ENCODE measurements around the gene C10orf71.

C10orf71 gene

GRCh38 chr10:49275896-49276295, 23.1 kb upstream of the C10orf71 start:
- H3K4me1 Mint-ChIP-seq, result peaks cover 14% of the 10 kb centered on the region
- no peak for DNase-seq
- no peak overlapping the region for H3K4me3 Mint-ChIP-seq
- H3K27ac Mint-ChIP-seq, result no peak overlapping the region
- TF ChIP-seq, protein P1, sequence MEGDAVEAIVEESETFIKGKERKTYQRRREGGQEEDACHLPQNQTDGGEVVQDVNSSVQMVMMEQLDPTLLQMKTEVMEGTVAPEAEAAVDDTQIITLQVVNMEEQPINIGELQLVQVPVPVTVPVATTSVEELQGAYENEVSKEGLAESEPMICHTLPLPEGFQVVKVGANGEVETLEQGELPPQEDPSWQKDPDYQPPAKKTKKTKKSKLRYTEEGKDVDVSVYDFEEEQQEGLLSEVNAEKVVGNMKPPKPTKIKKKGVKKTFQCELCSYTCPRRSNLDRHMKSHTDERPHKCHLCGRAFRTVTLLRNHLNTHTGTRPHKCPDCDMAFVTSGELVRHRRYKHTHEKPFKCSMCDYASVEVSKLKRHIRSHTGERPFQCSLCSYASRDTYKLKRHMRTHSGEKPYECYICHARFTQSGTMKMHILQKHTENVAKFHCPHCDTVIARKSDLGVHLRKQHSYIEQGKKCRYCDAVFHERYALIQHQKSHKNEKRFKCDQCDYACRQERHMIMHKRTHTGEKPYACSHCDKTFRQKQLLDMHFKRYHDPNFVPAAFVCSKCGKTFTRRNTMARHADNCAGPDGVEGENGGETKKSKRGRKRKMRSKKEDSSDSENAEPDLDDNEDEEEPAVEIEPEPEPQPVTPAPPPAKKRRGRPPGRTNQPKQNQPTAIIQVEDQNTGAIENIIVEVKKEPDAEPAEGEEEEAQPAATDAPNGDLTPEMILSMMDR (IDR thresholded peaks at IDR 0.05), result no peak
- no peaks in the 10 kb centered on the region for H3K9me3 Mint-ChIP-seq
- H3K27me3 Mint-ChIP-seq (ENCODE audit: low read depth, poor library complexity), result peaks cover 15% of the 10 kb centered on the region
- no peaks in the 10 kb centered on the region for H3K36me3 Mint-ChIP-seq (ENCODE audit: low read depth)

DNA sequence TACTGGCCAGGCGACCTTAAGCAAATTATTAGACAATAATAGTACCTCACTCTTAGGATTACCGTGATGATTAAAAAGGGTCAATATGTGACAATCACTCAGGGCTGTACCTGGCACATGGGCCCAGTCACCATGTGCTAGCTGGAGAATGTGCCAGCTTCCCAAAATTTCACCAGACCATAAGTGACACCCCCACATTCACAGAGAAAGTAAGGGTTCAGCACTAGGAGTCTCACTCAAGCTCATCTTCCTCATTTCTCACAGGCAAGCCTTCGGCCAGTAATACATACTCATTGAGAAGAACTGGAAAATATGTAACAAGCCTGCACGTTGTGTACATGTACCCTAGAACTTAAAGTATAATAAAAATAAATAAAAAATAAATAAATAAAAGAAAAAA, 22.4 kb upstream of the C10orf71 start:
- H3K9me3 Mint-ChIP-seq, result no peaks in the 10 kb centered on the region
- TF ChIP-seq, protein P1 (IDR thresholded peaks at IDR 0.05), result no peak
- H3K27me3 Mint-ChIP-seq (ENCODE audit: low read depth, poor library complexity), result peaks cover 15% of the 10 kb centered on the region
- no peaks in the 10 kb centered on the region for H3K36me3 Mint-ChIP-seq (ENCODE audit: low read depth)
- H3K4me1 Mint-ChIP-seq, result peaks cover 13% of the 10 kb centered on the region
- DNase-seq, result no peak
- H3K4me3 Mint-ChIP-seq, result no peak overlapping the region
- H3K27ac Mint-ChIP-seq, result no peak overlapping the region

- Mint-ChIP-seq H3K27ac (no peak overlapping the region), H3K9me3 (no peaks in the 10 kb centered on the region), H3K4me1 (peaks cover 2% of the 10 kb centered on the region), H3K36me3 (ENCODE audit: low read depth) (no peaks in the 10 kb centered on the region), H3K27me3 (ENCODE audit: low read depth, poor library complexity) (peaks cover 11% of the 10 kb centered on the region), H3K4me3 (no peak overlapping the region)
- TF ChIP-seq, protein P1 (IDR thresholded peaks at IDR 0.05), result no peak
- DNase-seq, result no peak
Measured at GRCh38 chr10:49277973-49278372, 21.0 kb upstream of the C10orf71 start.

GRCh38 chr10:49278497-49278981, 20.4 kb upstream of the C10orf71 start:
- Mint-ChIP-seq H3K9me3 (no peaks in the 10 kb centered on the region), H3K4me3 (no peak overlapping the region), H3K36me3 (ENCODE audit: low read depth) (no peaks in the 10 kb centered on the region), H3K4me1 (peaks cover 8% of the 10 kb centered on the region), H3K27ac (no peak overlapping the region), H3K27me3 (ENCODE audit: low read depth, poor library complexity) (peaks cover 11% of the 10 kb centered on the region)
- DNase-seq, result no peak
- TF ChIP-seq, protein P1 (IDR thresholded peaks at IDR 0.05), result no peak

DNA sequence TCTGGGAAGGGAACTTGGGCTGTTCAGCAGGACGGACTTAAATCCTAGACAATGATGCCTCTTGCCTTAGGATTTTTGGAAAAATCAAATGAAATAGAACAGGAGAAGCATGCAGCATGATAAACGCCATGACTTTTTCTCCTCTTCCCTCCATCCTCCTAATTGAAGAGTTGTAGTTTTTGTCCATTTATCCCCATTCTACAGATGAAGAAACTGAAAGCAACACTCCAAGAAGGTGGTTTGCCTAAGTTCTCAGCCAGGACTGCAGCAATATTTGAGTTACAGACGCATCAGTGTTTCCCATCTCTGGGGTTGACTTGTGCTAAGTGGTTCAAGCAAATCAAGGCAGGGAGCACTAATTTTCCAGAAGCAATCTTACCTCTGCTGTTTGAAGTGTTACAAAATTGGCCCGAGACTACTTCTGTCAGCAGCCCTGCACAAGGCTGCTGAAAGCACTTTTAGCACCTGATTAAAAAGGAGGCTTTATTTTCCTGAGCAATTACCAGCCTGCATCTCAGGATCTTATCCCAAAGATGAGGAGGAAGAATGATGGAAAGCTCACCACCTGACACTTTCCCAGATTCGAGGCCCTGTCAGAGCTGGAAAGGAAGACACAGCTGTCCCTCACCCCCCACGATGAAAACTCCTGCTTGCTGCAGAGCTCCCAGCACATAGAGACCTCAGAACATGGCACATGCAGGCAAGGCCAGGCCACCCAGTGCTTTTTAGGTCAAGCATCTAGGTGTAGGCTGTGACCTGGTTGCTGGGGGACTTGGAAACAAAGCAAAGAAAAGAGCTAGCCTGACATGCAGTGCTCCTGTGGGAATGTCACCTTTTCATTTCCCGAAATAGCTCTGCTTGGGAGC, 19.7 kb upstream of the C10orf71 start:
- no peak for DNase-seq
- TF ChIP-seq, protein P1 (IDR thresholded peaks at IDR 0.05), result no peak
- peaks cover 9% of the 10 kb centered on the region for H3K27me3 Mint-ChIP-seq (ENCODE audit: low read depth, poor library complexity)
- no peaks in the 10 kb centered on the region for H3K9me3 Mint-ChIP-seq
- no peak overlapping the region for H3K4me3 Mint-ChIP-seq
- H3K36me3 Mint-ChIP-seq (ENCODE audit: low read depth), result no peaks in the 10 kb centered on the region
- no peak overlapping the region for H3K27ac Mint-ChIP-seq
- peaks cover 13% of the 10 kb centered on the region for H3K4me1 Mint-ChIP-seq

GRCh38 chr10:49280001-49280408, 19.0 kb upstream of the C10orf71 start:
- Mint-ChIP-seq H3K27ac (no peak overlapping the region), H3K27me3 (ENCODE audit: low read depth, poor library complexity) (peaks cover 7% of the 10 kb centered on the region), H3K4me3 (no peak overlapping the region), H3K9me3 (peaks cover under 1% of the 10 kb centered on the region), H3K4me1 (peaks cover 13% of the 10 kb centered on the region), H3K36me3 (ENCODE audit: low read depth) (no peaks in the 10 kb centered on the region)
- no peak for DNase-seq
- TF ChIP-seq, protein P1 (IDR thresholded peaks at IDR 0.05), result no peak
